ENCODE data around the gene ADGRB2.

Gene ADGRB2

GRCh38 chr1:31679091-31679490, 85.0 kb downstream of the ADGRB2 start:
- DNase-seq (ENCODE audit: low read depth, low spot score) = no peak

GRCh38 chr1:31678681-31679080, 85.5 kb downstream of the ADGRB2 start:
- DNase-seq (ENCODE audit: low read depth, low spot score) = no peak

- no peak for DNase-seq (ENCODE audit: low read depth, low spot score)
These were observed 86.2 kb downstream of the ADGRB2 start for GRCh38 chr1:31677949-31678348.

- no peak for DNase-seq (ENCODE audit: low read depth, low spot score)
These were observed 86.7 kb downstream of the ADGRB2 start for GRCh38 chr1:31677401-31677800.
